HEK293 (cell line): Measurements from ENCODE around the gene WWTR1.

Source experiments
- CTCF ChIP-seq: fragments of 450-650 bp; formaldehyde crosslinking; IDR thresholded peaks from 2 replicates; pipeline ENCODE4 v1.5.1; 2016; ENCODE audit warnings: missing biosample characterization, missing genetic modification characterization
- HOXA7 ChIP-seq: sonication (generic); formaldehyde crosslinking; IDR thresholded peaks from 2 replicates; pipeline ENCODE4 v1.8.1; 2022; ENCODE audit warnings: missing genetic modification reagents, borderline replicate concordance
- PATZ1 ChIP-seq: fragments of 450-650 bp; formaldehyde crosslinking; IDR thresholded peaks from 2 replicates; pipeline ENCODE4 v1.5.1; 2016; ENCODE audit warnings: missing biosample characterization, missing genetic modification characterization
- SALL2 ChIP-seq: fragments of 450-650 bp; formaldehyde crosslinking; IDR thresholded peaks from 2 replicates; pipeline ENCODE4 v1.5.0; 2017; ENCODE audit warnings: missing biosample characterization, mild to moderate bottlenecking, missing genetic modification characterization, borderline replicate concordance
- ZNF24 ChIP-seq: fragments of 450-650 bp; formaldehyde crosslinking; IDR thresholded peaks from 2 replicates; pipeline ENCODE4 v1.5.1; 2016; ENCODE audit warnings: missing biosample characterization, missing genetic modification characterization
- ZNF280D ChIP-seq: fragments of 450-650 bp; formaldehyde crosslinking; IDR thresholded peaks from 2 replicates; pipeline ENCODE4 v1.5.1; 2016; ENCODE audit warnings: missing biosample characterization, missing genetic modification characterization
- ZNF513 ChIP-seq: fragments of 450-650 bp; IDR thresholded peaks from 2 replicates; pipeline ENCODE4 v1.5.1; 2018; ENCODE audit warnings: missing biosample characterization, missing genetic modification characterization
- ZNF768 ChIP-seq: fragments of 450-650 bp; formaldehyde crosslinking; IDR thresholded peaks from 2 replicates; pipeline ENCODE4 v1.5.1; 2018; ENCODE audit warnings: missing biosample characterization, mild to moderate bottlenecking, missing genetic modification characterization

- no peak for TF ChIP-seq ZNF513 (tag by site-specific recombination)
- TF ChIP-seq ZNF24 (tag by site-specific recombination), result no peak
- TF ChIP-seq ZNF280D (tag by site-specific recombination), result no peak
- TF ChIP-seq HOXA7 (CRISPR knock-in tag), result no peak
- no peak for TF ChIP-seq CTCF (tag by site-specific recombination)
- TF ChIP-seq ZNF768 (tag by site-specific recombination), result no peak
- no peak for TF ChIP-seq PATZ1 (tag by site-specific recombination)
- no peak for TF ChIP-seq SALL2 (tag by site-specific recombination)
Measured at GRCh38 chr3:149494759-149495580, 162.9 kb downstream of the WWTR1 start.
